Mesothelial cell of epicardium (in vitro differentiated cells): ENCODE measurements around the gene RPS6KL1. TPM values are rescaled to one million over a fixed set of nuclear protein-coding genes. Genes with fewer than 3 reads are reported as not detected.

Experiments used
- DNase-seq, 2 experiments: peaks; one replicate each; pipeline ENCODE4 v3.0.0; 2021; ENCODE audit warnings: low spot score in 2 of 2; ENCODE audit not compliant: unreplicated experiment in 2 of 2
- H3K27ac Mint-ChIP-seq: 2 replicates; pipeline ENCODE4 v1.8.0; 2021; ENCODE audit warnings: mixed read lengths
- H3K27me3 Mint-ChIP-seq: 2 replicates; pipeline ENCODE4 v1.8.0; 2021; ENCODE audit warnings: low read depth, mixed read lengths
- H3K36me3 Mint-ChIP-seq: 2 replicates; pipeline ENCODE4 v1.8.0; 2021; ENCODE audit warnings: mixed read lengths
- H3K4me1 Mint-ChIP-seq: 2 replicates; pipeline ENCODE4 v1.8.0; 2021; ENCODE audit warnings: mixed read lengths
- H3K4me3 Mint-ChIP-seq: 2 replicates; pipeline ENCODE4 v1.8.0; 2021; ENCODE audit warnings: mild to moderate bottlenecking, moderate library complexity, mixed read lengths
- H3K9me3 Mint-ChIP-seq: 2 replicates; pipeline ENCODE4 v1.8.0; 2021; ENCODE audit warnings: mixed read lengths
- total RNA-seq: library from RNA; stranded (reverse); gene quantifications from 3 replicates; pipeline ENCODE4 v1.2.1, GENCODE V29; 2021
- TF ChIP-seq, protein P1 (sequence below): fragments of 200-600 bp; sonication (generic); IDR thresholded peaks from one replicate; pipeline ENCODE4 v1.5.0; 2021; ENCODE audit warnings: antibody characterized with exemption; ENCODE audit not compliant: unreplicated experiment

The RPS6KL1 gene
- total RNA-seq, 1 donor from 2014 or later: 1.1 TPM

DNA sequence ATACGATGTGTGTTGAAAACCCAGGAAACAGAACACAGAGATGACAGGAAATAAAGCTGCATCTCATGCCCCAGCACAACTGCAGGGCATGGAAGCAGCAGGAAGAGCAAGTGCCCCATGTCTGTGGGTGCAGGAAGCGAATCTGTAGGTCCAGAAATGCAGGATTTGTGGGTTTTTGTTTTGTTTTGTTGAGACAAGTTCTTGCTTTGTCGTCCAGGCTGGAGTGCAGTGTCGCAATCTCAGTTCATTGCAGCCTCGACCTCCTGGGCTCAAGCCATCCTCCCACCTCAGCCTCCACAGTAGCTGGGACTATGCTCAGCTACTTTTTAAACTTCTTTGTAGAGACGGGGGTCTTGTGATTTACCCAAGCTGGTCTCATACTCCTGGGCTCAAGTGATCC lies 6.2 kb upstream of the RPS6KL1 start:
- no peaks in the 10 kb centered on the region for H3K4me1 Mint-ChIP-seq
- no peak for DNase-seq
- H3K27me3 Mint-ChIP-seq: peaks cover 32% of the 10 kb centered on the region
- H3K9me3 Mint-ChIP-seq: no peaks in the 10 kb centered on the region
- TF ChIP-seq, protein P1, sequence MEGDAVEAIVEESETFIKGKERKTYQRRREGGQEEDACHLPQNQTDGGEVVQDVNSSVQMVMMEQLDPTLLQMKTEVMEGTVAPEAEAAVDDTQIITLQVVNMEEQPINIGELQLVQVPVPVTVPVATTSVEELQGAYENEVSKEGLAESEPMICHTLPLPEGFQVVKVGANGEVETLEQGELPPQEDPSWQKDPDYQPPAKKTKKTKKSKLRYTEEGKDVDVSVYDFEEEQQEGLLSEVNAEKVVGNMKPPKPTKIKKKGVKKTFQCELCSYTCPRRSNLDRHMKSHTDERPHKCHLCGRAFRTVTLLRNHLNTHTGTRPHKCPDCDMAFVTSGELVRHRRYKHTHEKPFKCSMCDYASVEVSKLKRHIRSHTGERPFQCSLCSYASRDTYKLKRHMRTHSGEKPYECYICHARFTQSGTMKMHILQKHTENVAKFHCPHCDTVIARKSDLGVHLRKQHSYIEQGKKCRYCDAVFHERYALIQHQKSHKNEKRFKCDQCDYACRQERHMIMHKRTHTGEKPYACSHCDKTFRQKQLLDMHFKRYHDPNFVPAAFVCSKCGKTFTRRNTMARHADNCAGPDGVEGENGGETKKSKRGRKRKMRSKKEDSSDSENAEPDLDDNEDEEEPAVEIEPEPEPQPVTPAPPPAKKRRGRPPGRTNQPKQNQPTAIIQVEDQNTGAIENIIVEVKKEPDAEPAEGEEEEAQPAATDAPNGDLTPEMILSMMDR: no peak
- no peaks in the 10 kb centered on the region for H3K36me3 Mint-ChIP-seq
- H3K4me3 Mint-ChIP-seq: no peak overlapping the region
- H3K27ac Mint-ChIP-seq: no peak overlapping the region

DNA sequence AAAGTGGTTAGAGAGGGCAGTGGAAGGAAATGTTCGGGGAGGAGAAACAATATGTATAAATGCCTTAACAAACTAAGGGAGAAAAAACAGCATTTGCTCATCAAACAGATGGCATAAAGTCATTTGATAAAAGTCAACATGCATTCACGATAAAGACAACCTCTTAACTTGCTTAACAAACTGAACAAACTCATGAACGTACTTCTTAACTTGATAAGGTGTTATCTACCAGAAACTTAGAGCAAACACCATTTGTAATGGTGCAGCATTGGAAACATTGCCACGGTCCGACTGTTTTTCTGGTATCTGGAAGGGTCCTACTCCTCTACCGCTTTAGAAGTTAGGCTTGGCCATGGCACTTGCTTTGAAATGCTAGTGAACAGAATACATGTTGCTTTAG lies 4.2 kb upstream of the RPS6KL1 start:
- no peaks in the 10 kb centered on the region for H3K36me3 Mint-ChIP-seq
- H3K9me3 Mint-ChIP-seq: no peaks in the 10 kb centered on the region
- no peak overlapping the region for H3K4me3 Mint-ChIP-seq
- H3K4me1 Mint-ChIP-seq: no peaks in the 10 kb centered on the region
- TF ChIP-seq, protein P1: no peak
- no peak overlapping the region for H3K27ac Mint-ChIP-seq
- H3K27me3 Mint-ChIP-seq: peaks cover 43% of the 10 kb centered on the region
- DNase-seq: no peak

DNA sequence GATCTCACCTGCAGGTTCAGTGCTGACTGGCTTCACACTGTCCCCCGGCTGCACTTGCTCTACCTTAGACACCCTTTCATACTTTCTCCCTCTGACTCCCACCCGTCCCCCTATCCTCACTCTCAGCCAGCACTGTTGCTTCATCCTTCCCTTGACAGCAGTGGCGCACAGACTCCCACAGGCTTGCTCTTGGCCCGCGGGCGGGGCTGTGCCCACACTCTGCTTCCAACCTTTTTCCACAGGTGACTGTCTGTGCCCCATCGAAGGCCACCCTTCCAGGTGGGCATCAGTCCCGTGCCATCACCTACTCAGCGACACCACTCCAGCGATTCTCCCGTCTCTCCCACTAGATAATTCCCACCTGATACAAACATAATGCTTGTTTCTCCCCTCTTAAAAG lies 1.0 kb upstream of the RPS6KL1 start:
- TF ChIP-seq, protein P1: no peak
- Mint-ChIP-seq H3K36me3 (no peaks in the 10 kb centered on the region), H3K9me3 (no peaks in the 10 kb centered on the region), H3K4me3 (no peak overlapping the region), H3K4me1 (no peaks in the 10 kb centered on the region), H3K27me3 (peaks cover 41% of the 10 kb centered on the region), H3K27ac (no peak overlapping the region)
- no peak for DNase-seq

DNA sequence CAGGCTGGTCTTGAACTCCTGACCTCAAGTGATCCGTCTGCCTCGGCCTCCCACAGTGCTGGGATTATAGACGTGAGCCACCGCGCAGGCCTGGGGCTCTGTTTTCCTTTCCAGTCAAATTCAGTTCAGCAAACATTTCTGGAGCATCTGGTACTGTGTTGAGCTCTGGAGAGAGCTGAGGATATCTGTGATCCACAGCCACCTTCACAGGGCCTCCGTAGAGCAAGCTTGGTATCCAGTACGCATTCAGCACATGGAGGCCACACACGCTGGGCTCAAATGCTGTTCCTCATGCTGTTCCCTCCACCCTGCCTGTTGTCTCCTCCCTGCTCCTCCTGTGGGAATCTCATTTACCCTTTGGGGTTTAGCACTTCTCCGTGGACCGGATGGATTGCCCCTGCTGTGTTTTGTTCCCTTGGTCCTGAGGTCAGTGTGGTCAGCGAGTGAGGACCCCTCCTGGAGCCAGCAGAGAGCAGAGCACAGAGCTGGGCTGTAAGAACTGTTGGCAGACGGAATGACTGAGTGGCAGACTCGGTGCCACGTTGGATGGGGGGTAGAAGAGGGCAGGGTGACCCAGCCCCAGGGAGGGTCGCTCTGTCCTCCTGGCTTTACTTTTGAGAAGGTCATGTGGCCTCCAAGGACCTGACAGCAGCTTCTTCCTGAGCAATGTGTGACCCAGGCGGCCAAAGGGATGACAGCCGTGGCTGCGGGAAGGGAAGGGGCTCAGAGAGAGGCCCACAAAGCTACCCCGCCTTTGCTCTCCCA lies 891 bp downstream of the RPS6KL1 start:
- DNase-seq: no peak
- TF ChIP-seq, protein P1: no peak
- H3K4me3 Mint-ChIP-seq: peak overlapping the region; percentile 52
- no peaks in the 10 kb centered on the region for H3K9me3 Mint-ChIP-seq
- no peaks in the 10 kb centered on the region for H3K4me1 Mint-ChIP-seq
- no peaks in the 10 kb centered on the region for H3K36me3 Mint-ChIP-seq
- H3K27me3 Mint-ChIP-seq: peaks cover 37% of the 10 kb centered on the region
- H3K27ac Mint-ChIP-seq: no peak overlapping the region

DNA sequence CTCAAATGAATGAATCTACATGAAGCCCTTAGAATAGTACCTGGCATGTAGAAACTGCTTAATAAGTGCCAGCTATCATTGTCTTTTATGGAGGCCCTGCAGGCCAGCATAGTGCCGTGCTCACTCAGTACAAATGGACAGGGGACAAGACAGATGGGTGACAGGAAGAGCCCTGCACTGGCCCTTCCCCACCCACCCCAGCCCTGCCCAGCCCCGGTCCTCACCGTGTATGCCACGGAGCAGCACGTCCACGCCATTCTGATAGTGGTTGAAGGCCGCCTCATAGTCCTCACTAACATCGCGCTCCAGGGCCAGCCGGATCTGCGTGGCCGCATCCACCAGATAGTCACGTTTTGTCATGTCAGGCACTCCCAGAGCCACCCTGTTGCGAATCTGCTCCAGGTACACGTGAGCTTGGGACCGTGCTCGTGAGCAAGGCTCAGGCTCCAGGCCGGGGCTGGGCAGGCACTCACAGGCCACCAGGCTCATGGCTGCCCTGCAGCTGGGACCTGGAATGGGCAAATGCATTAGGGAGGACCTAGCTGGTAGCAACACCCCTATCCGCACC lies 1.9 kb downstream of the RPS6KL1 start:
- no peak for DNase-seq
- Mint-ChIP-seq H3K27ac (no peak overlapping the region), H3K27me3 (peaks cover 27% of the 10 kb centered on the region), H3K4me3 (no peak overlapping the region), H3K9me3 (no peaks in the 10 kb centered on the region), H3K36me3 (no peaks in the 10 kb centered on the region), H3K4me1 (no peaks in the 10 kb centered on the region)
- TF ChIP-seq, protein P1: no peak
